HT-29 (cell line): Measurements from ENCODE around the gene LRIG1. TPM values are rescaled to one million over a fixed set of nuclear protein-coding genes. Genes with fewer than 3 reads are reported as not detected.

Source experiments
- DNase-seq: peaks from one replicate; pipeline ENCODE4 v3.0.0-alpha.2; 2015; ENCODE audit warnings: low spot score
- total RNA-seq: library from RNA; depleted of rRNA; stranded (reverse); fragments of >200 nt; shearing (Covaris generic); gene quantifications from 2 replicates; pipeline ENCODE4 v1.2.3, GENCODE V29; 2014

The LRIG1 gene
- total RNA-seq, 1 experiment from 2014 or later, result 24.0 TPM

GRCh38 chr3:66355394-66355793, 145.4 kb downstream of the LRIG1 start:
- DNase-seq, result no peak

GRCh38 chr3:66354001-66354400, 146.8 kb downstream of the LRIG1 start:
- DNase-seq, result no peak

- no peak for DNase-seq
Measured at GRCh38 chr3:66353530-66353929, 147.3 kb downstream of the LRIG1 start.

- no peak for DNase-seq
Measured at GRCh38 chr3:66353039-66353438, 147.8 kb downstream of the LRIG1 start.

GRCh38 chr3:66350601-66351000, 150.2 kb downstream of the LRIG1 start:
- DNase-seq, result no peak

GRCh38 chr3:66348704-66349103, 152.1 kb downstream of the LRIG1 start:
- no peak for DNase-seq

- DNase-seq, result no peak
Measured at GRCh38 chr3:66344848-66345578, 155.8 kb downstream of the LRIG1 start.

- DNase-seq, result no peak
Measured at GRCh38 chr3:66344391-66344811, 156.4 kb downstream of the LRIG1 start.

- no peak for DNase-seq
Measured at GRCh38 chr3:66342717-66343356, 158.0 kb downstream of the LRIG1 start.

GRCh38 chr3:66338927-66339326, 161.9 kb downstream of the LRIG1 start:
- DNase-seq, result no peak

GRCh38 chr3:66336333-66336766, 164.5 kb downstream of the LRIG1 start:
- DNase-seq, result no peak

GRCh38 chr3:66335671-66336070, 165.2 kb downstream of the LRIG1 start:
- DNase-seq, result no peak
